ENCODE results near the gene SRRM4. TPM values are rescaled to one million over a fixed set of nuclear protein-coding genes. Genes with fewer than 3 reads are reported as not detected.

SRRM4 gene
- total RNA-seq, 1 donor: not detected

DNA sequence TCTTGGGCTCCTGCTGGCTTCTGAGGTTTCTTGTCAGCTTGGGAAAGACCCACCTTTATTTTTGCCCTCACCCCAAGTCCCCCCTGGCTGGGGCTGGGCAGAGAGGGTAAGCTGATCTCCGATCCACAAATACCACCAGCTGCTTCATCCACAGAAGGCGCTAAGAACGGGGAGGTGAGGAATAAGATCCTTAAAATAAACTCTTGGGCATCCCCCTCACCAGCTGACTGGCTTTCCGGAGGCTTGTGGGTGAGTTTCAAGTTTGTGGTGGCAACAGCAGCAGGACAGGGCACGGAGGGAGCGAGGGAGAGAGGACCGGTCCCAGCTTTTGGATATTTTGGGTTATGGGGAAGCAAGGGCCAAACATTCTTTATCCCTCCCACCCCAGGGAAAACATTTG lies 176.6 kb downstream of the SRRM4 start:
- no peak for DNase-seq (ENCODE audit: insufficient read length, low spot score, missing footprints)
- H3K4me2 ChIP-seq (ENCODE audit: insufficient read depth, low read length): no peak overlapping the region
- H3K79me2 ChIP-seq (ENCODE audit: insufficient read depth, low read length): no peaks in the 10 kb centered on the region
- H3K27ac ChIP-seq (ENCODE audit: low read depth, low read length): no peak overlapping the region
- no peaks in the 10 kb centered on the region for H3K9me3 ChIP-seq (ENCODE audit: low read depth, low read length)
- H3K36me3 ChIP-seq (ENCODE audit: insufficient read depth, low read length): no peaks in the 10 kb centered on the region
- TF ChIP-seq, protein P1, sequence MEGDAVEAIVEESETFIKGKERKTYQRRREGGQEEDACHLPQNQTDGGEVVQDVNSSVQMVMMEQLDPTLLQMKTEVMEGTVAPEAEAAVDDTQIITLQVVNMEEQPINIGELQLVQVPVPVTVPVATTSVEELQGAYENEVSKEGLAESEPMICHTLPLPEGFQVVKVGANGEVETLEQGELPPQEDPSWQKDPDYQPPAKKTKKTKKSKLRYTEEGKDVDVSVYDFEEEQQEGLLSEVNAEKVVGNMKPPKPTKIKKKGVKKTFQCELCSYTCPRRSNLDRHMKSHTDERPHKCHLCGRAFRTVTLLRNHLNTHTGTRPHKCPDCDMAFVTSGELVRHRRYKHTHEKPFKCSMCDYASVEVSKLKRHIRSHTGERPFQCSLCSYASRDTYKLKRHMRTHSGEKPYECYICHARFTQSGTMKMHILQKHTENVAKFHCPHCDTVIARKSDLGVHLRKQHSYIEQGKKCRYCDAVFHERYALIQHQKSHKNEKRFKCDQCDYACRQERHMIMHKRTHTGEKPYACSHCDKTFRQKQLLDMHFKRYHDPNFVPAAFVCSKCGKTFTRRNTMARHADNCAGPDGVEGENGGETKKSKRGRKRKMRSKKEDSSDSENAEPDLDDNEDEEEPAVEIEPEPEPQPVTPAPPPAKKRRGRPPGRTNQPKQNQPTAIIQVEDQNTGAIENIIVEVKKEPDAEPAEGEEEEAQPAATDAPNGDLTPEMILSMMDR (IDR thresholded peaks at IDR 0.05; ENCODE audit: extremely low read depth, low read depth, low read length): no peak
- no peak overlapping the region for H2AFZ ChIP-seq (ENCODE audit: low read length)
- H3K27me3 ChIP-seq (ENCODE audit: insufficient read depth, low read length): no peaks in the 10 kb centered on the region
- H3K4me1 ChIP-seq (ENCODE audit: insufficient read depth, low read length): no peaks in the 10 kb centered on the region
- no peaks in the 10 kb centered on the region for H4K20me1 ChIP-seq (ENCODE audit: insufficient read depth, low read length)
- H3K4me3 ChIP-seq (ENCODE audit: insufficient read depth, low read length): no peak overlapping the region

DNA sequence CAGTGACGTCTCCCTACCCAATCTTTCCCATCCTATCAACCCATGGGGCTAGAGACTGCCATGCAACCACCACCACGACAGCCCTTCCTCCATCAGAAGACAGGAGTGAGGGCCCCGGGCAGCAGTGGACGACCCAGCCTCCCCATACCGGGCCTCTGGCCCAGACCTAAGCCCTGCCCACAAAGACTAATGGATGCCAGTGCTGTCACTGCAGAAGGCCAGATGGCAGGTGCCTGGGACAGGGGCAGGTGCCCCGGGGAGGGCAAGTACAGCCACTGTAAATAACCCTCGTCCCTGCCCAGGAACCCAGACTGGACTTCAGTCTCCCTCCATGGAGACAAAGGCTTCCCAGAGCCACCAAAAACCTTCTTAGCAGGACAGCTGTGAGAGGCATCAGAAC lies 177.1 kb downstream of the SRRM4 start:
- Histone ChIP-seq H3K79me2 (ENCODE audit: insufficient read depth, low read length) (no peaks in the 10 kb centered on the region), H3K4me2 (ENCODE audit: insufficient read depth, low read length) (no peak overlapping the region), H3K4me1 (ENCODE audit: insufficient read depth, low read length) (no peaks in the 10 kb centered on the region), H3K27me3 (ENCODE audit: insufficient read depth, low read length) (no peaks in the 10 kb centered on the region), H3K27ac (ENCODE audit: low read depth, low read length) (no peak overlapping the region), H3K4me3 (ENCODE audit: insufficient read depth, low read length) (no peak overlapping the region), H3K9me3 (ENCODE audit: low read depth, low read length) (no peaks in the 10 kb centered on the region), H2AFZ (ENCODE audit: low read length) (no peak overlapping the region), H3K36me3 (ENCODE audit: insufficient read depth, low read length) (no peaks in the 10 kb centered on the region), H4K20me1 (ENCODE audit: insufficient read depth, low read length) (no peaks in the 10 kb centered on the region)
- DNase-seq (ENCODE audit: insufficient read length, low spot score, missing footprints): no peak
- TF ChIP-seq, protein P1 (IDR thresholded peaks at IDR 0.05; ENCODE audit: extremely low read depth, low read depth, low read length): no peak

DNA sequence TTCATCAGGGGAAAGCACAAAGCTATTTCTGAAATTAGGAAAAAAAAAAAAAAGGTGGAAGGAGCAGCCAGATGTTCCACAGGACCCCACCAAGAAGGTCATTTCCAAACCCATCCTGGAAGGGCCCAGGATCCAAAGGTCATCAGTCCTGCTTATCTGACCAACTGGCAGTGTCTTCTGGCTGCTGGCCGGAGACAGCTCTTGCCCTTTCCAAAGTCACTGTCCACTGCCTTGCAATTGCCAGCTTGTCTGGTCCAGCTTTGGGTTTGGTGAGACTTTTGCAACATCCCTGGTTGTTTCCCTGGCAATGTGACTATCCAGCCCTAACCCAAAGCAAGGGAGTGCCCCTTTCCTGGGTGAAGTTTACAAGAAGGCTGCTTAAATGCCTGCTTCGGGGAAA lies 178.5 kb downstream of the SRRM4 start:
- no peaks in the 10 kb centered on the region for H3K27me3 ChIP-seq (ENCODE audit: insufficient read depth, low read length)
- no peaks in the 10 kb centered on the region for H3K36me3 ChIP-seq (ENCODE audit: insufficient read depth, low read length)
- H3K79me2 ChIP-seq (ENCODE audit: insufficient read depth, low read length): no peaks in the 10 kb centered on the region
- H3K4me3 ChIP-seq (ENCODE audit: insufficient read depth, low read length): no peak overlapping the region
- H4K20me1 ChIP-seq (ENCODE audit: insufficient read depth, low read length): no peaks in the 10 kb centered on the region
- no peak overlapping the region for H3K4me2 ChIP-seq (ENCODE audit: insufficient read depth, low read length)
- H3K9me3 ChIP-seq (ENCODE audit: low read depth, low read length): no peaks in the 10 kb centered on the region
- H2AFZ ChIP-seq (ENCODE audit: low read length): no peak overlapping the region
- no peaks in the 10 kb centered on the region for H3K4me1 ChIP-seq (ENCODE audit: insufficient read depth, low read length)
- H3K27ac ChIP-seq (ENCODE audit: low read depth, low read length): no peak overlapping the region
- no peak for DNase-seq (ENCODE audit: insufficient read length, low spot score, missing footprints)
- TF ChIP-seq, protein P1 (IDR thresholded peaks at IDR 0.05; ENCODE audit: extremely low read depth, low read depth, low read length): no peak

DNA sequence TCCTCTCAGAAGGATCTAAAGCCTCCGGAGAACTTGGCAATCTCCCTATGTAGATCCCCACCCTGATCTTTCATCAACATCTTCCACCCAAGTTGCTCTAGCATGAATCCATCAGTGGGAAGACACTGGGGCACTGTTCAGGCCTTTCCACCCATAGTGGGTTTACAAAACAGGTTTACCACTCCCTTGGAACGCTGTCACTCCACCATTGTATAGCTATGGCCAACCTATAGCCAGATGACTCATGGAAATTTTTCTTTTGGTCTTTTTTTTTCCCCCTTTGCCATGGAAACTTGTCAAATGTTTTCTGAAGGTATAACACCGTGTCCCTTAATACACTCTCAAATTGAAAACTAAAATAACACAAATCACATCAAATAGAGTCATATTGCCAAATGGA lies 186.6 kb downstream of the SRRM4 start:
- Histone ChIP-seq H3K4me2 (ENCODE audit: insufficient read depth, low read length) (no peak overlapping the region), H4K20me1 (ENCODE audit: insufficient read depth, low read length) (no peaks in the 10 kb centered on the region), H3K4me1 (ENCODE audit: insufficient read depth, low read length) (no peaks in the 10 kb centered on the region), H3K27ac (ENCODE audit: low read depth, low read length) (no peak overlapping the region), H3K9me3 (ENCODE audit: low read depth, low read length) (no peaks in the 10 kb centered on the region), H3K4me3 (ENCODE audit: insufficient read depth, low read length) (no peak overlapping the region), H3K79me2 (ENCODE audit: insufficient read depth, low read length) (no peaks in the 10 kb centered on the region), H3K27me3 (ENCODE audit: insufficient read depth, low read length) (no peaks in the 10 kb centered on the region), H2AFZ (ENCODE audit: low read length) (no peak overlapping the region), H3K36me3 (ENCODE audit: insufficient read depth, low read length) (no peaks in the 10 kb centered on the region)
- DNase-seq (ENCODE audit: insufficient read length, low spot score, missing footprints): no peak
- TF ChIP-seq, protein P1 (IDR thresholded peaks at IDR 0.05; ENCODE audit: extremely low read depth, low read depth, low read length): no peak

Measured in osteoblast (primary cell).